ENCODE data around the gene FRS3.

Gene FRS3

DNA sequence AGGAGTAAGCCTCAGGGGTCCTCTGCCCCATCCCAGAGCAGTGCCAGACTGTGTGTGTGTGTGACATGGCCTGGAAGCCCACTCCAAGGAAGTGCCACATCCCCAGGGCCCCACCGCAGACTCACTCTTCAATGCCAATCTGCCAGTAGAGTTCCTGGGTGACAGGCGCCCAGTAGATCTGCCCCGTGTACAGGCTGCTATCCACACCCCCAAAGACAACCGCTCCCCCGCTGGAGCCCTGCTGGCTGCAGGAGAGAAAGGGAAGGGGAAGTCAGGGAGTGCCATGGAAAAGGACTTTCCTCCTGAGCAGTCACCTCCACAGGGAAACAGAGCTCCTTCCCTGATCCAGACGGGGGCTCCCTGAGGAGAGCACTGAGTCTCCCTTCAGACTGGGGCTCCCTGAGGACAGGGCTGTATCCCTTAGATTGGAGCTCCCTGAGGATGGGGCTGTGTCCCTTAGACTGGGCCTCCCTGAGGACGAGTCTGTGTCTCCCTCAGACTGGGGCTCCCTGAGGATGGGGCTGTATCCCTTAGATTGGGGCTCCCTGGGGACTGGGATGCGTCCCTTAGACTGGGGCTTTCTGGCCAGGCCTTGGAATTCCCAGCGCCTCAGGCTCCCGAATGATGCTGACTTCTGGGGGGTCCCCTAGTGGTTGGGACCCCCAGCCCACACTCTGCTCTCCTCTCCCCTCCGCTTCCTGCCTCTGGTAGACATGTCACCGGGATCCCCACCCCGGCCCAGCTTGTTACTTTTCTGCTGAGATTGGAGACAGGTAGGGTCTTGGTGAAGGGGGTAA, 39.1 kb downstream of the FRS3 start:
- no peak for DNase-seq

DNA sequence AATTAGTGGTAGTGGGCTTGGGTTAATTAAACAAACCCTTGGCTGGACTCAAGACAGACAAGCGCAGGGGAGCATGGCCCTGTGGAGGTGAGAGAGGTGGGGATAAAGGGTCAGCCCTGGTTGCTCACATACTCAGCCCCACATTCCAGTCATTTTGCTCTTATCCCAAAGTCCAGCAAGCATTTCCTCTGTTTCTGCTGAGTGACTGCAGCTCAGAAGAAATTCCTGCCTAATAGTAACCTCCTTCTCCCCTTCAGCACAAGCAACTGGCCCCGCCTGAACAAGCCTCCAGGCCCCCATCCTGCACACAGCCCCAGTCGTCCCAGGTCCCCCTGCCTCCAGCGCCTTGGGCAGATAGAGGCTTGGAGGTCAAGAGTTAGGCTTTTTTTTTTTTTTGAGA, 40.7 kb downstream of the FRS3 start:
- DNase-seq: no peak

DNA sequence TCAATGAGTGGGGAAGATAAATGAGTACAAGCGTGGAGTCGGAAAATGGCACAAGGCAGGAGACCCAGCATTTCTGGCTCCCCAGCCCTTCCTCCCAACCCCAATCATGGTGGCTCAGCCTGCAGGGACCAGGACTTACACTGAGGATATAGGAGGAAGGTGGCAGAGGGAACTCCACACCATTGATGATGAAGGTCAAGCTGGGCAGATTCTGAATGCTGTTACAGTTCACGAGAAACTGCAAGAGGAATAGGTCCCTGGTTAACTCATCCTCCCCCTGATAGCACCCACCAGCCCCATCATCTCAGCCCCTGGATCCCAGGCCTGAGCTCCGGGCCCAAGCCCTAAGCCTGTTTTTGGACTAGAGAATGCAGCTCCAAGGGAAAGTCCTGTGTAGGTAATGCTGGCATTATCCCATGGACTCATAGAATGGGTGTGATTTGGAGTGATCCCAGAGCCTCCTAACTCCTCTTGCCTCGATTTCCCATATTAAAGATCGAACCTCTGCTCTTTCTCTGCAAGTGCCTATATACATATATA, 42.0 kb downstream of the FRS3 start:
- DNase-seq: no peak

DNA sequence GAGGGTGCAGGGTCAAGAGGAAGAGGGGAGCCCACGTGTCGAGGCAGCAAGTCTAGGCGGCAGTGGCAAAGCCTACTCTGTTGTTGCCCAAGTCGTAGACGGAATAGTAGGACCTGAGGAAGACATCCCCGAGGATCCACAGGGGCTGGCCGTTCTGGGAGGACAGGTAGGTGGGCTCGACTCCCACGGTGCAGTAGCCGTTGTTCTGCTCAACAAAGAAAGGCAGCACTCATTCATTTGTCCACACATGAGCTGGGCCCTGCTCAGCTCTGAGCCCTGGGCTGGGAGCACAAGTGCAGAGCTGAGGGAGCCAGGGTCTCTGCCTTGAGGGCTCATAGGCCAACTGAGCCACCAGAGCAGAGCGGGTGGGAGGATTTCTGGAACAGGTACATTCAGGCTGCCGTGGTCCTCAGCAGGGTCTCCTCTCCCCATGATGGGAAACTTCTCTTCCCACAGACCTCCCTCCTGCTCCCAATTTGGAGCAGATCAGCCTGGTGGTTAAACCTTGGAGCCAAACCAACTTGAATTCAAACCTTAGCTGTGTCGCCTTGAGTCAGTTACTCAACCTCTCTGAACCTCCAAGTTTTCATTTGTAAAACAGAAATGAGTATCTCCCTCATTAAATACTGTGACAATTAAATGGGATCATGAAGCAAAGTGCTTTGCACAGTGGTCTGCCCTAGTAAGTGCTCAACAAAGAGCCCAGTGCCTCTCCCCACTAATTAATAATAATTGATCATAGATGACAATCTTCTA, 42.7 kb downstream of the FRS3 start:
- DNase-seq: no peak

DNA sequence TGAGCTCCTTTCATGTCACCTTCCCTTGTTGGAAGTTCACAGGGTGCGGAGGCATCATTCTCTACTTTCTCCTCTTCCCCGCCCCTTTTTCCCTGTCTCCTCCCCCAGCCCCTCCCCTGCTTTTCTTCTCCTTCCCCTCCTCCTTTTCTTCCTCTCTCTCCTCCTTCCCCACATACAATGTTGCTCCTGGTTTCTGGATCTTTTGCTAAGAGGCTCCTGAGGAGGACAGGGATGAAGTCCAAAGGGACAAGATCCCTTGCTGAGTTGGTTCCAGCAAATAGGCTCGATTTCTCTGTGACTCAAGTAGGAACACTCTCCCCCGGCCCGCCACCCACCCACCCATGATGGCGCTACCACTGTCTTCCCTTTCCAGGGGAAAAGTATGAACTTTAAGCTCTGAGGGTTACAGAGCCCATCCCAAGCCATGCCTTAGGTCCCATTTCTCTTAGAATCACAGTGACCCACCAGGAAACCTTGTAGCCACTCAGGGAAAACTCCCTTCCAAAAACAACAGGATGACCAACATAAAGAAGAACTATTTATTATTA, 43.4 kb downstream of the FRS3 start:
- DNase-seq: no peak

DNA sequence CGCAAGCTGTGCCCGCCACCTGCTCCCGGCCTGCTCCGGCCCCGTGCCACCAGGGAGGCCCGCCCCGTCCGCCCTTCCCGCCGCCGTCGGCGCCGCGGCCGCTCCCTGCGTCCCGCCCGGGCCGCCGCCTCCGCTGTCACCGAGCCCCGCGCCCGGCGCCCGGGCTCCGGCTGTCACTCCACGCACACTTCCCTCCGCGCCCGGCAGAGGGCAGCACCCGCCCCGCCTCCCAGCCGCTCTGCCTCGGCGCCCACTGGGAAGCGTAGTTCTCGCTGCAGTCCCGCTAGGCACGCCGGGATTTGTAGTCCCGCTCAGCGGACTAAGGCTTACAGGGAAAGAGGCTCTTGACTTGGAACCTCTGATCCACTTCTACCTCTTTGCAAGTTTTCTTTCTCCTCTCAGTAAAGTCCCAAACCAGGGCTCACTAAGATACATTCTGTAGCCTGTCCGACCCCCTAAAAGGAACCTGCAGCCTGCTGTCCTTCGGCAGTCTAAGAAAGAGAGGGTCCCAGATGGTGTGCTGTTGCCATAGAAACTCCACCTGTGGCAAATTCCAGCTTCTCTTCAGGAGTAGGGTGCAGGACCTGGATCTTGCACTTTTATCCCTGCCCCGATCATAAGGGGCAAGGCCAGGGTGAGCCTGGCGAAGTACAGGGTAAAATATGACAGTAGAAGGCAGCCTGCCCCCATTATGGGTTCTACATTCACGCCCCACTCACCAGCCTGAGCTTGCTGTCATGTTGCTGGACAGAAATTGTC, 44.1 kb downstream of the FRS3 start, which contains the start of gene TFEB:
Gene TFEB, minus strand, starts transcription at position 182 of the 759 bp plus-strand sequence. CDS start 44,395 bp downstream, outside the sequence.
- DNase-seq: peak; percentile 86

DNA sequence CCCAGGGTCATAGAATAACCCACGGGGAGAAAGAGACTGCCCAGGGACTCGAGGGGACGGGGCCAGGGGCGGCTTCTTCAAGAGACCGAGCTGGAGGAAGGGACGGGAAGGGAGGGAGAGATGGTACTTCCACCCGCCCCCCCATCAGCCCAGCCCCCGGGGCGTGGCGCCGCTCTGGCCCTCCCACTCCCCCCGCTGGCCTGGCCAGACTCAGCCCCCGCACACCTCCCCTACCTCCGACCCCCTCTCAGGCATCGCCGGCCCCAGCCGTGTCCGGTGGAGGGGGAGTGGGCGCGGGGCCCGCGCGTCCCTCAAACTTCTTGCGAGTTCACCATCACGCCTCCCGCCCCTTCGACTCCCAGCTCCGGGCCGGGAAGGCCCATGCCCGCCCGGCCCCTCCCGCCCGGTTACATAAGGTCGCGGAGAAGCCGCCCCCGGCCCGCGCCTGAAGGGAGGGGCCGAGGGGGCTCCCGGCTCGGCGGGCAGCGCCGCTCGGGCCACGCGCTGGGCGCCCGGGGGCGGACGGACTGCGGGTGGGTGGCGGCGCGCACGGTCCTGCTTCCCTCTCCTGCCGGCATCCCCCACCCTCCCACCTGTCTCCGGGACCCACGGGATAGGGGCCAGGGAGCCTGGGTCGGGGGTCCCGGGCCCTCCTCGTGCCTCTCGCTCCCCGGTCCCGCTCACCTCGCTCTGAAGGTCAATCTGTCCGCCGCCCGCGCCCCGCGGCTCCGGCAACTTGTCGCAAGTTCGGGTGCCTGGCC, 44.9 kb downstream of the FRS3 start:
- peak; percentile 60 for DNase-seq

DNA sequence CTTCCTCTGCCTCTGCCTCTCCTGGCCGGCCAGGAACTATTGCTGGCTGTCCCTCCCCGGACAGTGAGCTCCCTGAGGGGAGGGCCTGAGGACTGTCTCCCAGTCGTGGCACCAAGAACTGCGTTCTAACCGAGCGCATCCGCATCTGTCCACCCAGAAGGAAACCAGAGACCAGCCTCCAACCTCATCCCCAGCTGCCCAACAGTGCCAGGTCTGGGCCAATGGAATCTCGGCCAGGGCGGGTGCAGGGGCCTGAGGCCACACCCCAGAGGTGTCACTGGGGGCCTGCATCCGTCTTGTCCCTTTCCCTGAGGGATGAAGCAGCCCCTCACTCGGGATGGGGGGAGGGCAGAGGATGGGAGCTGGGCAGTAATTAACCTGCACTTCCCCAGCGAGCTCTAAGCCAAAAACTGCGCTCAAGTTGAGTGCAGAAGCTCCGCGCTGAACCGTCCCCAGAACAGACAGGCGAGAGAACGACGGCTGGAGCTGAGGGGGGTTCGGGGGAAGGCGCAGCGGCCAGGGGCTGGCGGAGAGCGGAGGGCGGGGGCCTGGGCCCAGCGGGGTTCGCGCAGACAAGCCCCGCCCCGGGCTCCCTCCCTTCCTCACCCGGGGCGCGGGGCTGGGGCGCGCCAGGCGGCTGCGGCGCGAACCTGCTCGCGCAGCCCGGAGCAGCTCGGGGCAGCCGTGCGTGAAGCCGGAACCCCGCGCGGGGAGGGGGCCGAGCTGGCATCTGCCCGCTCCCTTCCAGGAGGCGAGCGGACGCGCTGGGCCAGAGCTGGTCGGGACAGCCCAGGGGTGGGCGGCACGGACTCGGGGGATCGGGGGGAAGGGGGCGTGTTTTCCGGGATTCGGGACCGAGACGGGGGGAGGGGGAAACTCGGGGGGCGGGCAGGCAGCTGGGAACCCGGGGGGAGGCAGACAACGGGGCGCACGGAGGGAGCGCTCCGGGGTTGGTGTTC, 45.7 kb downstream of the FRS3 start:
- DNase-seq: peak; percentile 52

DNA sequence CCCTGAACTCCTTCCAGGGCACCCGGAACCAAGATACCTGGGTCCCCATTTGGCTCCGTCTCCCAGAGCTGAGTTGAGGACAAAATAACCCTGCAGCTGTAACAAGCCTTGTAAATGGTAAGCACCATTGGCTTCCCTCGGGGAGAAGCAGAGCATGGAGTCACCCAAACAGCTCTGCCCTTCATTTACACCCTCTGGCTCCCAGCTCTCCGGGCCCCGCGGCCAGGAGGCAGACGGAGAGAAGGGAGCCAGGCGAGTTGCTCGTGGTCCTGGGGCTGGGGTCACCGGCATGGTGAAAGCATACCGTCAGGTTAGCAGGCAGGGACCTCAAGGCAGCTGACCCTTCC, 46.4 kb downstream of the FRS3 start:
- no peak for DNase-seq

DNA sequence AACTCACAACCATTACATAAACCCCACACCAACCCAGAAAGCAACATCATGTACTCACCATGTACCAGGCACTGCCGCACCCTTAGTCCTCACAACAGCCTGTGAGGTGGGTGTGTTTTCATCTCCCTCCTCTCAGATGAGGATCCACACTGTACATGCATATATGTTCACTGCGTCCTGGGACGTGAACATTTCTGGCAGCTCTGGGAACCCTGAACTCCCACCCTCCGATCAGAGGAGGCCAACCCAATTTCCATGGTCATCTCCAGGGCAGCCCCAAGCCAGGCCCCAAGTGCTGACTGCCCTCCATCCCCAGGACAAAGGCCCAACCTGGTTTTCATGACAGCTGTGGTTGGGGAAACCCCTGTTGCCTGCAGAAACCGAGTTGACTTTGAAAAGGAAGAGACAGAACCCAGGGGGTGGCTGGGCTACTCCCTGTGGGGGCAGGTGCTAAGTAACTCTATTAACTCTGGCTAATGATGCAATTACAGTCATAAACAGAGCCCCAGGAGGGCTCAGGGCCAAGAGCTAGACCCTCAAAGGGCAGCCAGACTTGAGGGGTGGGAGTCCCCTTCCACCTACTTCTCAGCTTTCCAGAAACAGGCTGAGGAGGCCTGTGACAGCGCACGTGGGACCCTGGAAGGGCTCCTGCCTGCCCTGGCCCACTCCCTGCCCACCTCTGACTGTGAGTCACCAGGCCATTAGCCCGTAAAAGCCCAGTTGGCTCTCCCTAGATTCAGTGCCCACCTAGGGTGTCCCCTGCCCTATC, 46.9 kb downstream of the FRS3 start:
- DNase-seq: peak; percentile 73

DNA sequence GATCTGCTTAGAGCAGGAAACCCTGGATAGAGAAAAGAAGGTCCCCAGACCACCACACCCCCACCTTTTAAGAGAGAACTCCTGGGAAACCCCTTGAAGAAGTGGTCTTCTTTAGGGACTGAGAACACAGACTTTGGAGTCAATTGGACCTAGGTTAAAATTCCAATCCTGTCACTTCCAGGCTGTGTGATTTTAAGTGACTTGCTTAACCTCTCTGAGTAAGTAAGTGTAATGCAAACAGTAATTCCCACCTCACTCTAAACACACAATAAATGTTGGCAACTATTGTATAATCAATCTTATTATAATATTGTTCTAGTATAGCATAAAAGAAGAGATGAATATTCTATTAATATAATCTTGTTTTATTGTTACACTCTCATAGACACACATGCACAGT, 47.6 kb downstream of the FRS3 start:
- no peak for DNase-seq

DNA sequence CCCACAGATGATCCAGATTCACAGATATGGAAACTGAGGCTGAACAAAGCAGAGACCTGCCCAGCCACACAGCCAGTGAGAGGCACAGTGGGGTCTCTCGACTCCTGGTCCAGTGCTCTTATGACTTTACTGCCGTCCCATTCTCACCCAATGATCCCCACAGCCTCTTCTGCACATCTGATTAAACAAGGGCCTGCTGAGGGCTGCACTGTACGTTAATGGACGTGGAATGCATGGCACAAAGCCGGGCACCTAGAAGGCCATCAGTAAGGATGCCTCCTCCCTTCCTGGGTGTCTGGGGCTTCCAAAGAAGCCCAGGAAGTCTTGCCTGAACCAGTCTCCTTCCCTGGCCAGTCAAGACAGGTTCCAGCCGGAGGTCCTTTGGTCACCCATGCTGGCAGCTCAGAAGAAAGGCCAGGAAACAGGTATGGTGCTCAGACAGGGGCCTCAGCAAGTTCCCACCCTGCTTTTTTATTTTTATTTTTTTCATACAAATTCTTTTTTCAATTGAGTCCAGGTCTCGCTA, 48.1 kb downstream of the FRS3 start:
- DNase-seq: no peak

DNA sequence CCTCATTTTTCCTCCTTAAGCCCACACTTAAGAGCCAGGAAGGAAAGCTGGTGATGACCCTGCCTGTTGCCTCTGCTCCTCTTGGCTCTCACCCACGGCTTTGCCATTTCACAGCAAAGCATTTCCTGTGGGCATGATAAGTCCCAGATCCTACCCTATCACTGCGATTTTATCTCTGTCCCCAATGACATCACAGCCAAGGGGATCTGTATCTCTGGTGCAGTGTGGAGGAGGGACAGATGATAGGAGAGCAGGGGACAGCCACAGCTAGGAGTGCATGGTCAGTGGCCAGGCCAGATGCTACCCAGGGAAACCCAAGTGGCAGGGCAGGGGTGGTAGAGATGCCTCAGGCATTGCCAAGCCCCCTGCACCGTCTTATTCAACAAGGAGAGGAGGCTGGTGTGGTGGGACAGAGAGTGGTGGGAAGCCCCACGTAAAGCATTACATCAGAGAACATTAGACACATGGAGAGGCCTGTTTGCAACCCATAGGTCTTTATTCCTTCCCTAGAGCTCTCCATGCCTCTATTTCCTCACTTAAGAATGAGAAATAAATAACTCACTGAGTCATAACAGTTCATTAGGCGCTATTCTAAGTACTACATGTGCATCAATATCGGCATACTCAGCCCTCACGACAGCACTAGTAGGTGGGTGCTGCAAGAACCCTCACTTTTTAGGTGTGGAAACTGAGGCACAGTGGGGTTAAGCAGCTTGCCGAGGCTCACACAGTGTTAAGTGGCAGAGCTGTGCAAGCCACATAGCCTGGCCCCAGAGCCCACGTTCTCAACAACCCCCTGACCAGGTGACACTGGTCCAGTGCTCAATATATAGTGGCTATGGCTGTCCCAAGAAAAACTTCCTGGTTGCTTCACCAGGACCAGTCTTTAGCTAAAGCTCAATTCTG, 48.9 kb downstream of the FRS3 start:
- DNase-seq: no peak

DNA sequence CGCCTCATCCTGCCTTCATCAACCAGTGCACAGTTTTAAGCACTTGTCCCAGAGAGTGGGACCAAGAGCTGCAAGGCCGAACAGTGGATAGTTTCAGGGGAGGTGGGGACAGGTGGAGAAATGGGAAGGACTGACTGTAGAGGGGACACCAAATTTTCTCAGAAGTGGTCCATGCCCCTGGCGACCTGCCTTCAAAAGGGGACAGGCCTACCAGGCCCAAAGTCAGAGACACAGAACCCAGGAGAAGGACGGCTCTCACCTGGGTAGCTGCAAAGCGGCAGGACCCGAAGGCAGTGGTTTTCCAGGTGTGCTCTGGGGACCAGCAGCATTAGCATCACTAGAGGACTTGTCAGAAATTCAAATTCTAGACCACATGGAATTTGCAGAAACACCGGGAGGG, 50.1 kb downstream of the FRS3 start:
- DNase-seq: no peak

DNA sequence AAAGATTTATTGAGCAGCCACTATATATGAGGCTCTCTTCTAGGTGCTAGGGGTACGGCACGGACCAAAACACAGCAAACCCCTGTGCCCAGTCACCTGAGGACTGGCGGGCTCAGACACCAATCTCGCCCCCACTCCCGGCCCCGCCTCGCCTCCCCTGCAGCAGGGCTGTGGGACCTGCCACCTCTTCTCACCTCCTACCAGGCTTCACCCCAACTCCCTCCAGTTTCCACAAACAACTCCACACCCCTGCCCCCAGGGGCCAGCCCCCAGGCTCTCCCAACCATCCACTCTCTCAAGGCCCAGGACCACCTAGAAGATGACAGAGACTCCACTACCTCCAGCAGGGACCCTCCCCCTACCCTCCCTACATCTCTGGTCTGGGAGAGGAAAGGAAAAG, 50.7 kb downstream of the FRS3 start:
- DNase-seq: no peak

DNA sequence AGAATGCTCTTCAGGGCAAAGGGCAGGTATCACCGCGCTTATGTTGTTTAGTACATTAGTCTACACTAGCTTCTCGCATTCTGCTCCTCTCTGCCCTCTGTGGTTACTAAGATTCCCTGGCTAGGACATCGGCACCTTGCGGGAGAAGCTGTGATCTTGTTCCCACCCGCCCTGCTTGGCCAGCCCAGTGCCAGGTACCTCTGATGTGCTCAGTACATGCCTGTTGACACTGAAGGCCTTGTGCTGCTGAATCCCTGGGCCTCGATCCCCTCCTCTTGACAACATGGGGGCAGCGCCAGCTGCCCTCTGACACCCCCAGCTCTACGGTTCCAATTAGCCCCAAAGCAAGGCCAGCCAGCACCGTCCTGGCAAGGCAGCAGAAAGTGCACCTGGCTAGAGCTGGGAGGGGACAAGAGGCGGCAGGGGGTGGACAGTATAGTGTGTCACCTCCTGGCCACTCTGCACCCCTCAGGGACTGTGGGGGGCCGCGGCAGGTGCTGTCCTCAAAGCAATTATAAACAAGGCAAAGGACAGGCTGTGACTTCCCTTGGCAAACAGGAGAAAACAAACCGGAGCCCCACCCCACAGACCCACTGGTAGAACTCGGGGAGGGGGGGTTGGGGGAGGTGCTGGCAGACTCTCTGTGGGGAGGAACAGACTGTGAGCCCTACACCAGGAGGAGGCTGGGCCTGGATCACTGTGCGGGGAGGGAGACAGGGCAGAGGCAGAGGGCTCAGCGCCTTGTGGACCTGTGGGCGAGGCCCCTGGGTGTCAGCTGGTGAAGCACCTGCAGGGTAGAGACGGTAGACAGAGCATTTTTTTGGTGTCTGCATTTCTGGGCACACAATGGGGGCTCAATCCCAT, 51.4 kb downstream of the FRS3 start:
- DNase-seq: no peak

DNA sequence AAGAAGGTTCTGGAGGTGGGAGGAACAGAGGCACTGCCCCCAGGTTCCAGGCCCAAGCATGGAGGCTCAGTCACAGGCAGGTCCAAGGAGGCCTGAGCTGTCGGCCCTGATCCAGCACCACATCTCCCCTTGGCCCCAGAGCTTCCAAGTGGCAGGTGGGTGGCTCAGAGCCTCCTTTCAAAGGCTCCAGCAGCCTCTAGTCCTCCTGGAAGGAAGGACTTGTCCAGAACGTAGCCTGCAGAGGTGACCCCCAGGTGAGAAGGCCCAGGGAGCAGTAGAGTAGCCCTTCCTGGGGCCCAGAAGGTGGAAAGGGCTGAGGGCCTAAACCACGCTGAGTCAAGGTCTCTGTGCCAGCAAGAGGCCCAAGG, 52.0 kb downstream of the FRS3 start:
- DNase-seq: no peak

DNA sequence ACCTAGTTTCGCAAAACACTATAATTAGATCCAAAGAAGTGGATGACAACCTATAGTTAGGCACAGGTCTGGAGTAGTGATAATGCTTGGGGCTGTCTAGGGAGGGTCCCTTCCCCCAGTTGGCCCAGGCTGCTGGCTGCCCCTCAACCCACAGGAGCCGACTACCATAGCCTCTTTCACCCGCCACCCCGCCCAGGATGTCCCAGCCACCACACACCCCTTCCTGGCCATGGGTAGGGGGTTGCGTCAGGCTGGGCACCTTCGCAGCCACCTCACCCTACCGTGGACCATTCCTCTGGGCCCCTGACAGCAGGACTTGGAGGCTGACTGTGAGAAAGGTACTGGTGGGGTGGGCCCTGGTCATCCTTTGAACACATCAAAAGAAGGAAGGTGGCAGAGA, 52.8 kb downstream of the FRS3 start:
- DNase-seq: no peak

Measured in NK-92 treated with Interleukin-12 subunit alpha and Interleukin-12 subunit beta, amount 100 ng/mL, for 24 hours (cell line).